Endothelial cell of umbilical vein (primary cell): Measurements from ENCODE around the gene SH3GLB2. TPM values are rescaled to one million over a fixed set of nuclear protein-coding genes. Genes with fewer than 3 reads are reported as not detected.

Experiments used
- BruUV-seq: library from RNA; stranded (reverse); fragments of 400-500 nt; replicated peaks from 2 replicates; lab custom pipeline; 2021; lab: Mats Ljungman, UMichigan
- CTCF ChIA-PET: fragments of 300-600, 350-600 bp; sonication (Branson Sonifier 250); formaldehyde crosslinking; loops from one replicate; lab custom pipeline; 2021; ENCODE audit warnings: antibody characterized with exemption, inconsistent platforms; lab: Charles Lee
- POLR2A ChIA-PET: fragments of 300-600, 350-600 bp; sonication (Branson Sonifier 250); formaldehyde crosslinking; loops from one replicate; lab custom pipeline; 2021; ENCODE audit warnings: antibody characterized with exemption, inconsistent platforms; lab: Charles Lee
- DNase-seq: peaks from one replicate; pipeline ENCODE4 v3.0.0-alpha.2; 2011; ENCODE audit warnings: low read depth, low spot score
- FAIRE-seq: peaks from 2 replicates; lab custom pipeline; 2011; peaks lifted over from hg19 to GRCh38; lab: Jason Lieb, UNC
- H2AFZ ChIP-seq: 2 replicates; pipeline ENCODE4 v1.6.0; 2012; ENCODE audit warnings: low read depth, low read length, control low read depth, inconsistent platforms
- H3K27ac ChIP-seq: 2 replicates; pipeline ENCODE4 v1.5.1; 2011; ENCODE audit warnings: low read depth, mild to moderate bottlenecking, control low read depth, low read length, moderate library complexity; ENCODE audit not compliant: insufficient read depth
- H3K27me3 ChIP-seq, 2 experiments: 2 replicates each; pipeline versions ENCODE4 v1.6.0 to v1.6.1; 2011; ENCODE audit warnings: low read length in 2 of 2, mixed read lengths in 1 of 2; ENCODE audit not compliant: control insufficient read depth in 2 of 2, insufficient read depth in 2 of 2
- H3K36me3 ChIP-seq, 2 experiments: 2 replicates in 1 of 2; 3 replicates in 1 of 2; pipeline ENCODE4 v1.5.1; 2011; ENCODE audit warnings: low read length in 2 of 2, mild to moderate bottlenecking in 1 of 2, moderate library complexity in 1 of 2; ENCODE audit not compliant: control insufficient read depth in 2 of 2, insufficient read depth in 2 of 2; ENCODE audit errors: extremely low read depth in 1 of 2
- H3K4me1 ChIP-seq: 3 replicates; pipeline ENCODE4 v1.5.1; 2011; ENCODE audit warnings: mild to moderate bottlenecking, low read length; ENCODE audit not compliant: control insufficient read depth, insufficient read depth; ENCODE audit errors: extremely low read depth
- H3K4me2 ChIP-seq: 2 replicates; pipeline ENCODE4 v1.6.1; 2011; ENCODE audit warnings: low read length, control low read depth, mixed read lengths; ENCODE audit not compliant: insufficient read depth
- H3K4me3 ChIP-seq, 3 experiments: fragments of 200-600 bp in 1 of 3; sonication (generic), shearing (Covaris generic) in 1 of 3; replicated peaks in 1 of 3; 2 replicates each; pipeline ENCODE4 v1.5.1; 2011 to 2016; ENCODE audit warnings: control low read depth in 3 of 3, low read length in 3 of 3, mild to moderate bottlenecking in 2 of 3, inconsistent platforms in 1 of 3, low read depth in 1 of 3, moderate library complexity in 1 of 3; ENCODE audit not compliant: insufficient read depth in 1 of 3
- H3K79me2 ChIP-seq: 2 replicates; pipeline ENCODE4 v1.6.0; 2012; ENCODE audit warnings: low read length, inconsistent platforms; ENCODE audit not compliant: control insufficient read depth, insufficient read depth
- H3K9ac ChIP-seq: replicated peaks from 2 replicates; pipeline ENCODE3; 2011; ENCODE audit warnings: low read length, control low read depth; ENCODE audit not compliant: insufficient read depth; ENCODE audit errors: extremely low read depth
- H3K9me1 ChIP-seq: replicated peaks from 3 replicates; pipeline ENCODE4 v1.6.0; 2011; ENCODE audit warnings: mild to moderate bottlenecking, low read length; ENCODE audit not compliant: control insufficient read depth, insufficient read depth; ENCODE audit errors: extremely low read depth
- H3K9me3 ChIP-seq: replicated peaks from 2 replicates; pipeline ENCODE4 v1.5.1; 2012; ENCODE audit warnings: low read length, inconsistent platforms; ENCODE audit not compliant: control insufficient read depth, insufficient read depth
- H4K20me1 ChIP-seq: replicated peaks from 2 replicates; pipeline ENCODE3; 2011; ENCODE audit warnings: mild to moderate bottlenecking, low read length; ENCODE audit not compliant: control insufficient read depth, insufficient read depth; ENCODE audit errors: extremely low read depth
- EZH2 ChIP-seq: IDR thresholded peaks from 2 replicates; pipeline ENCODE4 v1.6.1; 2012; ENCODE audit warnings: borderline replicate concordance, low read depth, mild to moderate bottlenecking, moderate library complexity, low read length, inconsistent platforms; ENCODE audit not compliant: severe bottlenecking
- FOS ChIP-seq: IDR thresholded peaks from 2 replicates; pipeline ENCODE4 v1.6.1; 2011; ENCODE audit warnings: mild to moderate bottlenecking, low read length, moderate library complexity, borderline replicate concordance; ENCODE audit not compliant: insufficient read depth
- GATA2 ChIP-seq: IDR thresholded peaks from 2 replicates; pipeline ENCODE4 v1.7.0; 2011; ENCODE audit warnings: low read depth, mild to moderate bottlenecking, moderate library complexity, mixed read lengths, low read length; ENCODE audit not compliant: insufficient read length, insufficient read depth
- JUN ChIP-seq: IDR thresholded peaks from 2 replicates; pipeline ENCODE4 v1.6.1; 2011; ENCODE audit warnings: borderline replicate concordance, low read depth; ENCODE audit not compliant: insufficient read length, insufficient read depth
- MYC ChIP-seq: IDR thresholded peaks from one replicate; pipeline ENCODE4 v1.6.1; 2011; ENCODE audit warnings: mild to moderate bottlenecking, low read depth, low read length
- POLR2A ChIP-seq: IDR thresholded peaks from 2 replicates; pipeline ENCODE4 v1.6.1; 2012; ENCODE audit warnings: low read depth, mild to moderate bottlenecking, control low read depth, low read length
- POLR2AphosphoS5 ChIP-seq: IDR thresholded peaks from 2 replicates; pipeline ENCODE4 v1.6.1; 2012; ENCODE audit warnings: low read depth, mild to moderate bottlenecking, control low read depth, low read length, moderate library complexity; ENCODE audit not compliant: insufficient read depth
- dilution Hi-C: fragments of 300-500 bp; cut with MboI; formaldehyde crosslinking; loops from one replicate; pipeline ENCODE4 v1.15.0; 2019; ENCODE audit warnings: low sequenced_read_pairs; ENCODE audit not compliant: extremely low pct_ligation_motif_present
- intact Hi-C: fragments of 100-400 bp; cut with micrococcal nuclease; formaldehyde crosslinking; loops from one replicate; pipeline ENCODE4 v1.10.0; 2022
- polyA plus RNA-seq, 4 experiments: library from polyadenylated mRNA; depleted of rRNA in 3 of 4; stranded (reverse) in 3 of 4; unstranded in 1 of 4; fragments of >200 nt; gene quantifications; 2 replicates each; pipeline versions ENCODE4 v1.2.1 to v1.2.3, GENCODE V29; 2011 to 2012; ENCODE audit warnings: missing spikeins in 1 of 4
- total RNA-seq: library from RNA; stranded (reverse); gene quantifications from 2 replicates; pipeline ENCODE4 v1.2.3, GENCODE V29; 2021
- TF ChIP-seq, protein P1 (sequence below), 2 donors: IDR thresholded peaks; 1 replicate in 1 of 2; 2 replicates in 1 of 2; pipeline ENCODE4 v1.5.1; 2011; ENCODE audit warnings: low read length in 2 of 2, mild to moderate bottlenecking in 2 of 2, moderate library complexity in 2 of 2, control low read depth in 1 of 2, inconsistent platforms in 1 of 2, low read depth in 1 of 2; ENCODE audit not compliant: insufficient read depth in 1 of 2; ENCODE audit errors: extremely low read depth in 1 of 2
- TF ChIP-seq, protein P2 (sequence below): IDR thresholded peaks from 2 replicates; pipeline ENCODE4 v1.6.1; 2011; ENCODE audit not compliant: insufficient read depth, insufficient read length

Gene SH3GLB2
- total and polyA plus RNA-seq, 2 donors (not counting 3 experiments of a cell fraction or from before 2014, with no cell fraction given): 58.8 to 77.5 TPM

DNA sequence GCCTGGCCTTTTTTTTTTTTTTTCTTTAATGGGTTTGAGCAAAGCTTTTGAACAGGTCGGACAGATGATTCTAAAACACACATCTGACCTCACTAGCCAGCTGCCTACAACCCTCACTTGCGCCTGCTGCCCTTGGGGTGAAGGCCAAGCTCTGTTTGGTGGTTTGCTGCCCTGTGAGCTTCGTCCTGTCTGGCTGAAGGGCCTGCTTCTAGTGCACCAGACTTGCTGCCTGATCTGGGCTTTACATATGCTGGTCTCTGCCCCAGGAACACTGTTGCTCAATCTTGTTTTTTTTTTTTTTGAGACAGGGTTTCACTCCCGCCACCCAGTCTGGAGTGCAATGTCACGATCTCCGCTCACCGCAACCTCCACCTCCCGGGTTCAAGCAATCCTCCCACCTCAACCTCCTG is 36.4 kb upstream of the SH3GLB2 start:
- Histone ChIP-seq H3K79me2 (no peaks in the 10 kb centered on the region), H3K9me3 (no peaks in the 10 kb centered on the region), H3K4me3 (no peak overlapping the region), H3K9ac (no peak overlapping the region), H3K27ac (no peak overlapping the region), H3K4me2 (no peak overlapping the region), H3K36me3 (peaks cover 0 to 48% of the 10 kb centered on the region in 2 experiments), H3K9me1 (no peaks in the 10 kb centered on the region), H2AFZ (no peak overlapping the region), H4K20me1 (no peaks in the 10 kb centered on the region), H3K27me3 (no peaks in the 10 kb centered on the region), H3K4me1 (peaks cover 2% of the 10 kb centered on the region)
- TF ChIP-seq, protein P1, sequence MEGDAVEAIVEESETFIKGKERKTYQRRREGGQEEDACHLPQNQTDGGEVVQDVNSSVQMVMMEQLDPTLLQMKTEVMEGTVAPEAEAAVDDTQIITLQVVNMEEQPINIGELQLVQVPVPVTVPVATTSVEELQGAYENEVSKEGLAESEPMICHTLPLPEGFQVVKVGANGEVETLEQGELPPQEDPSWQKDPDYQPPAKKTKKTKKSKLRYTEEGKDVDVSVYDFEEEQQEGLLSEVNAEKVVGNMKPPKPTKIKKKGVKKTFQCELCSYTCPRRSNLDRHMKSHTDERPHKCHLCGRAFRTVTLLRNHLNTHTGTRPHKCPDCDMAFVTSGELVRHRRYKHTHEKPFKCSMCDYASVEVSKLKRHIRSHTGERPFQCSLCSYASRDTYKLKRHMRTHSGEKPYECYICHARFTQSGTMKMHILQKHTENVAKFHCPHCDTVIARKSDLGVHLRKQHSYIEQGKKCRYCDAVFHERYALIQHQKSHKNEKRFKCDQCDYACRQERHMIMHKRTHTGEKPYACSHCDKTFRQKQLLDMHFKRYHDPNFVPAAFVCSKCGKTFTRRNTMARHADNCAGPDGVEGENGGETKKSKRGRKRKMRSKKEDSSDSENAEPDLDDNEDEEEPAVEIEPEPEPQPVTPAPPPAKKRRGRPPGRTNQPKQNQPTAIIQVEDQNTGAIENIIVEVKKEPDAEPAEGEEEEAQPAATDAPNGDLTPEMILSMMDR (IDR thresholded peaks at IDR 0.05; ENCODE audit: extremely low read depth in 1 of 2, insufficient read depth in 1 of 2, low read depth in 1 of 2, low read length in 2 of 2): no peak
- no peak for TF ChIP-seq GATA2
- no peak for TF ChIP-seq FOS
- no peak for TF ChIP-seq JUN
- dilution Hi-C loops: no loop called here
- POLR2A ChIA-PET: no interaction called here
- intact Hi-C loops: no loop called here
- BruUV-seq: no TSS peak
- CTCF ChIA-PET: no interaction called here
- DNase-seq (no peak), FAIRE-seq (no peak)

DNA sequence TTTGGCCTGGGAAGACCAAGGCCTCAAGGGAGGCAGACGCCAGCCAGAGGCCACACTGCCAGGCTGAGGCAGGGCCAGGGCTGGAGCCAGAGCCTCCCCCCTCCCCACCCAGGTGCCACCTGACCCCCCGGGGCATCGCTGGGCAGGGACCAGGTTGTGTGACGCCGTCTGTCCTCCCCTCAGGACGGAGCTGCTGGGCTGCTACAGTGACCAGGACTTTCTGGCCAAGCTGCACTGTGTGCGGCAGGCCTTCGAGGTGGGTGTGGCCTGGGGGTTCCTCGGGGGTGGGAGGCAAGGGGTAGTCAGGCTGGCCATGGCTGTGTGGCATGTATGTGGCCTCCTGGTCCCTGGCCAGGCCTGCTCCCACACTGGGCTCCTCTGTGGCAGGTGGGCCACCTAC is 34.9 kb upstream of the SH3GLB2 start:
- no peaks in the 10 kb centered on the region for H4K20me1 ChIP-seq
- no peaks in the 10 kb centered on the region for H3K9me1 ChIP-seq
- no peak overlapping the region for H3K4me3 ChIP-seq
- CTCF ChIA-PET: no interaction called here
- no peak for DNase-seq
- no peaks in the 10 kb centered on the region for H3K27me3 ChIP-seq
- intact Hi-C loops (no loop called here), dilution Hi-C loops (no loop called here)
- H2AFZ ChIP-seq: no peak overlapping the region
- no peak overlapping the region for H3K4me2 ChIP-seq
- H3K4me1 ChIP-seq: peaks cover 5% of the 10 kb centered on the region
- TF ChIP-seq POLR2AphosphoS5: no peak
- no peak for TF ChIP-seq FOS
- no peak for TF ChIP-seq JUN
- TF ChIP-seq, protein P1 (IDR thresholded peaks at IDR 0.05; ENCODE audit: extremely low read depth in 1 of 2, insufficient read depth in 1 of 2, low read depth in 1 of 2, low read length in 2 of 2): no peak
- TF ChIP-seq GATA2: no peak
- no peak for TF ChIP-seq EZH2
- TF ChIP-seq POLR2A: no peak
- TF ChIP-seq MYC: no peak
- TF ChIP-seq, protein P2, sequence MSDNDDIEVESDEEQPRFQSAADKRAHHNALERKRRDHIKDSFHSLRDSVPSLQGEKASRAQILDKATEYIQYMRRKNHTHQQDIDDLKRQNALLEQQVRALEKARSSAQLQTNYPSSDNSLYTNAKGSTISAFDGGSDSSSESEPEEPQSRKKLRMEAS: no peak
- no peaks in the 10 kb centered on the region for H3K79me2 ChIP-seq
- H3K9ac ChIP-seq: no peak overlapping the region
- peaks cover 0 to 41% of the 10 kb centered on the region in 2 experiments for H3K36me3 ChIP-seq
- no peaks in the 10 kb centered on the region for H3K9me3 ChIP-seq
- POLR2A ChIA-PET: no interaction called here
- H3K27ac ChIP-seq: no peak overlapping the region
- BruUV-seq: no TSS peak
- no peak for FAIRE-seq
